Endodermal cell (in vitro differentiated cells): ENCODE results near the gene ROBO1. TPM values are rescaled to one million over a fixed set of nuclear protein-coding genes. Genes with fewer than 3 reads are reported as not detected.

Experiments
- DNase-seq: peaks from one replicate; pipeline ENCODE4 v3.0.0-alpha.2; 2017
- H3K27ac ChIP-seq: 2 replicates; pipeline ENCODE4 v1.5.1; 2013; ENCODE audit warnings: mild to moderate bottlenecking, low read depth, low read length, moderate library complexity
- H3K27me3 ChIP-seq: 2 replicates; pipeline ENCODE4 v1.6.1; 2013; ENCODE audit warnings: mild to moderate bottlenecking, low read length, moderate library complexity; ENCODE audit not compliant: insufficient read depth, control insufficient read depth, poor library complexity, severe bottlenecking
- H3K36me3 ChIP-seq: 2 replicates; pipeline ENCODE4 v1.7.0; 2013; ENCODE audit warnings: mild to moderate bottlenecking, low read length, moderate library complexity; ENCODE audit not compliant: control insufficient read depth, insufficient read depth
- H3K4me1 ChIP-seq: one replicate; pipeline ENCODE4 v1.7.0; 2013; ENCODE audit warnings: low read length; ENCODE audit not compliant: control insufficient read depth, insufficient read depth
- H3K4me3 ChIP-seq: 2 replicates; pipeline ENCODE4 v1.5.1; 2013; ENCODE audit warnings: mild to moderate bottlenecking, low read length, moderate library complexity
- H3K9ac ChIP-seq: 2 replicates; pipeline ENCODE4 v1.6.1; 2013; ENCODE audit warnings: mild to moderate bottlenecking, low read length, moderate library complexity; ENCODE audit not compliant: poor library complexity, severe bottlenecking; ENCODE audit errors: extremely low read depth
- H3K9me3 ChIP-seq: 2 replicates; pipeline ENCODE4 v1.6.1; 2013; ENCODE audit warnings: mild to moderate bottlenecking, low read length, moderate library complexity; ENCODE audit not compliant: control insufficient read depth
- H3K27ac Mint-ChIP-seq: 2 replicates; pipeline ENCODE4 v1.8.0; 2020; ENCODE audit warnings: mixed read lengths
- H3K27me3 Mint-ChIP-seq: 2 replicates; pipeline ENCODE4 v1.8.0; 2021; ENCODE audit warnings: mild to moderate bottlenecking, mixed read lengths; ENCODE audit not compliant: insufficient read depth
- H3K36me3 Mint-ChIP-seq: 2 replicates; pipeline ENCODE4 v1.8.0; 2020; ENCODE audit warnings: low read depth, mixed read lengths
- H3K4me1 Mint-ChIP-seq: 2 replicates; pipeline ENCODE4 v1.8.0; 2020; ENCODE audit warnings: mixed read lengths
- H3K4me3 Mint-ChIP-seq: 2 replicates; pipeline ENCODE4 v1.8.0; 2020; ENCODE audit warnings: mild to moderate bottlenecking, moderate library complexity, mixed read lengths
- H3K9me3 Mint-ChIP-seq: 2 replicates; pipeline ENCODE4 v1.8.0; 2020; ENCODE audit warnings: mild to moderate bottlenecking, mixed read lengths
- WGBS, 2 experiments: methylation state at CpG; one replicate each; pipeline versions ENCODE4 v1.1.5 to v1.1.7; 2013; ENCODE audit warnings: missing lambda C conversion rate in 2 of 2, mixed read lengths in 1 of 2; ENCODE audit not compliant: insufficient coverage in 1 of 2, insufficient read length in 1 of 2; 5-methylcytosine and 5-hydroxymethylcytosine counted together
- total RNA-seq, 2 donors: library from RNA; stranded (reverse); fragmentation: NEBNext Ultra II Directional in 1 of 2; extraction: Animal tissue kit (Norgen Biotek cat#: 25700) in 1 of 2; gene quantifications; 2 replicates in 1 of 2; 3 replicates in 1 of 2; pipeline ENCODE4 v1.2.1, GENCODE V29; 2021
- TF ChIP-seq, protein P1 (sequence below): fragments of 200-600 bp; sonication (generic); conservative IDR thresholded peaks from 2 replicates; pipeline ENCODE4 v1.5.0; 2021; ENCODE audit warnings: antibody characterized with exemption, mild to moderate bottlenecking

ROBO1 gene
- total RNA-seq, 2 donors from 2014 or later = 74.8 to 75.9 TPM

DNA sequence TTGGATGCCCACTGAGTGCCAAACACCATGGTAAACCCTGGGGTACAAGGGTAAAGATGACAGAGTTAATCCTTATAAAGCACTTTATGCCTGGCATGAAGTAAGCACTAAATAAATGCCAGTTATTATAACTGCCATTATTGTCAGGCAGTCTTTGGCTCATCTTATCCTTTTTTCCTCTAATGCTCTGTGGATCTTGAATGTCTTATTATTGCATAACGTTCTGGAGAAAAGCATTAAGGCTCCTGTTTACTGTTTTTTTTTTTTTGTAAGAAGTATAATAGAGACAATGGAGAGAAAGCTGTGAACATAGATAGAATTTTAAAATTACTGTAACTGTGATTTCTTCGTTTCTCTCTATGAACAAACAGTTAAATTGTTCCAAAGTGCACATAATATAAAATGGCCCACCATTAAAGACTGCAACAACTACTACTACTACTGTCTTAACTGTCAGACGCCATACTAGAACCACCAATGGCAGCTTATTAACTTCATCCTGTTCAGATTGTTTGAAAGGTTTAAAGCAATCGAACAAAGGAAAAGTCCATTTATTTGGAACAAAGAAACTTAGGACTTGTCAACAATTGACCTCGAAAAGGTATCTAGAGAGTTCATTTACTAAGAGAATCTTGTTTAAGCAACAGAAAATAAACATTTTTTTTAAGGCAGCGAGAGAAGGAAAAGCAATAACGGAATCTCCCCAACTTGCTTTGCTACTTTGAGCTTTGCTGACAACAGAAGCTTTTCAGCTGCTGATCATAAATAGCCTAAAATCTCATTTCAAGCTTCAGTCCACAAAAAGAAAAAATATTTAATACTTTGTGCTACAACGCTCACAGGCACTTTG, 520.7 kb downstream of the ROBO1 start:
- Histone ChIP-seq H3K27ac (no peak overlapping the region), H3K4me1 (no peaks in the 10 kb centered on the region), H3K36me3 (no peaks in the 10 kb centered on the region), H3K9ac (no peak overlapping the region), H3K4me3 (no peak overlapping the region), H3K9me3 (no peaks in the 10 kb centered on the region), H3K27me3 (no peaks in the 10 kb centered on the region)
- H3K27me3 Mint-ChIP-seq = no peaks in the 10 kb centered on the region
- no peaks in the 10 kb centered on the region for H3K36me3 Mint-ChIP-seq
- H3K9me3 Mint-ChIP-seq = peaks cover 2% of the 10 kb centered on the region
- H3K4me1 Mint-ChIP-seq = no peaks in the 10 kb centered on the region
- TF ChIP-seq, protein P1, sequence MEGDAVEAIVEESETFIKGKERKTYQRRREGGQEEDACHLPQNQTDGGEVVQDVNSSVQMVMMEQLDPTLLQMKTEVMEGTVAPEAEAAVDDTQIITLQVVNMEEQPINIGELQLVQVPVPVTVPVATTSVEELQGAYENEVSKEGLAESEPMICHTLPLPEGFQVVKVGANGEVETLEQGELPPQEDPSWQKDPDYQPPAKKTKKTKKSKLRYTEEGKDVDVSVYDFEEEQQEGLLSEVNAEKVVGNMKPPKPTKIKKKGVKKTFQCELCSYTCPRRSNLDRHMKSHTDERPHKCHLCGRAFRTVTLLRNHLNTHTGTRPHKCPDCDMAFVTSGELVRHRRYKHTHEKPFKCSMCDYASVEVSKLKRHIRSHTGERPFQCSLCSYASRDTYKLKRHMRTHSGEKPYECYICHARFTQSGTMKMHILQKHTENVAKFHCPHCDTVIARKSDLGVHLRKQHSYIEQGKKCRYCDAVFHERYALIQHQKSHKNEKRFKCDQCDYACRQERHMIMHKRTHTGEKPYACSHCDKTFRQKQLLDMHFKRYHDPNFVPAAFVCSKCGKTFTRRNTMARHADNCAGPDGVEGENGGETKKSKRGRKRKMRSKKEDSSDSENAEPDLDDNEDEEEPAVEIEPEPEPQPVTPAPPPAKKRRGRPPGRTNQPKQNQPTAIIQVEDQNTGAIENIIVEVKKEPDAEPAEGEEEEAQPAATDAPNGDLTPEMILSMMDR = no peak
- 88 to 93% methylated on average over 5 to 8 of the region's 8 CpGs for WGBS, 2 experiments
- no peak for DNase-seq
- H3K27ac Mint-ChIP-seq = no peak overlapping the region
- no peak overlapping the region for H3K4me3 Mint-ChIP-seq

DNA sequence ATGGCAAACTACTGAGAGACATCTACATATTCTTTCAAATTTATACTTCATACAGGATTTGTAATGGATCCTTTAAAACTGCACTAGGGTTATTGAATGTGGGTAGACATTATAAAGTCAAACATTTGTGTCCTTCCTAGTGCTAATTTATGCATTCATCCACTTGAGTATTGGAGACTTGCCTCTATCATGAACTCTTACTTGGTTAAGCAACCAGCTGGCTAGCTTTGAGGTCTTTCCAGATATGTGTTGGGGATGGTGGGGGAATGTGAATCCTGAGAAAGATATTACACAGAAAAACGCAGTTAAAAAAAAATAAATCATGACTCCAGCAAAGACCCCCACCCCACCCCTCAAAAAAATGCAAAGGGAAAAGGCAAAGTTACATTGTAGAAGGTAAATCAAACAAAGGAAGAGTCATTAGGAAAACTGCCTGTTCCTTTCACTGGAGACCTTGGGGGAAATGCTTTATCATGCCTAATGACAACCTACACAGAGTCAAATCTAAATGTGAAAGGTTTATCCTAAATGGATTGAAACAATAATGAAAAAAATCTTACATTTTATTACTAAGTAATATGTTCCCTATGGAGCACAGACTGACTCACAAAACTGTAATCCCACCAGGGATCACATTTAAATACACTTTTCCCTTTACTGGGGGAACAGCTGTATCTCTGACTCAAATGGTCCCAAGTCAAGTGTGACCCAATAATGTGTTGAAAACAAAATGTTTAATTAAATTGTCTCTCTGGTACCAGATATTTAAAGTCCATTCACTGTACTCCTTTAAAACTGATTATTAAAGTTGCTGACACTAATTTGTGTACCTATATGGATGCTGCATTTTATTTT, 522.3 kb downstream of the ROBO1 start:
- no peak overlapping the region for H3K4me3 ChIP-seq
- H3K9me3 ChIP-seq = no peaks in the 10 kb centered on the region
- Mint-ChIP-seq H3K9me3 (peaks cover 7% of the 10 kb centered on the region), H3K4me3 (no peak overlapping the region), H3K4me1 (no peaks in the 10 kb centered on the region), H3K36me3 (peaks cover 3% of the 10 kb centered on the region), H3K27ac (no peak overlapping the region), H3K27me3 (no peaks in the 10 kb centered on the region)
- TF ChIP-seq, protein P1 = no peak
- H3K36me3 ChIP-seq = no peaks in the 10 kb centered on the region
- no peaks in the 10 kb centered on the region for H3K4me1 ChIP-seq
- DNase-seq = no peak
- H3K27ac ChIP-seq = peak overlapping the region; percentile 38
- H3K9ac ChIP-seq = no peak overlapping the region
- WGBS, 2 experiments = no CpG with 5 or more reads among the region's 1 CpG
- no peaks in the 10 kb centered on the region for H3K27me3 ChIP-seq

DNA sequence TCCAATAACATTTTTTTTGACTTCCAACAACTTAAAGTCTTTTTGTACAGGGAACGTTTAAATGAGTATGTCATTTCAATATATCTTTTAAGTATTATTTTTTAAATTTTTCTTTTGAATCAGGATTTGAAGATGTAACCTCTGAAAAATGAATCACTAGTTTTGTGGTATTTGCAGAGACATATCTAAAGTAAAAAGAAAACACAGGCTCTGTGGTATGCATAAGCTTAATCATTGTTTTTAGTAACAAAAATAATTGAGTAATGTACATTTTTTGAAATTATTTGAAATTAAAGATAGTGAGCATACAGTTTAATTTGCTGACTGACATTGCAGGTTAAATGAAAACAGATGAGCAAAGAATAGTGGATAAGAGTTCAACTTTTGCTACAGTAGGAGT, 531.3 kb downstream of the ROBO1 start:
- no peak overlapping the region for H3K27ac ChIP-seq
- Mint-ChIP-seq H3K9me3 (peaks cover 2% of the 10 kb centered on the region), H3K36me3 (no peaks in the 10 kb centered on the region), H3K27me3 (no peaks in the 10 kb centered on the region), H3K4me1 (no peaks in the 10 kb centered on the region), H3K4me3 (no peak overlapping the region), H3K27ac (no peak overlapping the region)
- no peak overlapping the region for H3K4me3 ChIP-seq
- no peaks in the 10 kb centered on the region for H3K9me3 ChIP-seq
- no peak overlapping the region for H3K9ac ChIP-seq
- no peaks in the 10 kb centered on the region for H3K36me3 ChIP-seq
- H3K27me3 ChIP-seq = no peaks in the 10 kb centered on the region
- no peaks in the 10 kb centered on the region for H3K4me1 ChIP-seq
- WGBS, 2 experiments = no CpG with 5 or more reads among the region's 1 CpG
- TF ChIP-seq, protein P1 = no peak
- no peak for DNase-seq
